PC-3 (cell line): ENCODE data around the gene RNASE13. TPM values are rescaled to one million over a fixed set of nuclear protein-coding genes. Genes with fewer than 3 reads are reported as not detected.
A peak's percentile ranks its signal among the peaks of the same experiment; 100 is the strongest.

ENCODE experiments used
- ATAC-seq: fragments of 200-7000 bp; cut with Tn5 transposase; 2 replicates; pipeline ENCODE4 v1.9.1; 2020; ENCODE audit warnings: mild to moderate bottlenecking, moderate library complexity
- BruUV-seq: library from RNA; stranded (reverse); fragments of 400-500 nt; replicated peaks from 2 replicates; lab custom pipeline; 2021; lab: Mats Ljungman, UMichigan
- CTCF ChIA-PET: fragments of 300-600 bp; sonication (Branson Sonifier 250); formaldehyde crosslinking; loops from one replicate; lab custom pipeline; 2022; ENCODE audit warnings: antibody characterized with exemption; lab: Charles Lee
- POLR2A ChIA-PET: fragments of 300-600 bp; sonication (Branson Sonifier 250); formaldehyde crosslinking; loops from one replicate; lab custom pipeline; 2022; ENCODE audit warnings: antibody characterized with exemption; ENCODE audit not compliant: unreplicated experiment; lab: Charles Lee
- DNase-seq: peaks from one replicate; pipeline ENCODE4 v3.0.0-alpha.2; 2015
- H2AFZ ChIP-seq: fragments of 300-600 bp; sonication (generic); 2 replicates; pipeline ENCODE4 v1.6.0; 2016; ENCODE audit warnings: antibody characterized with exemption, low read length
- H3F3A ChIP-seq: fragments of 300-600 bp; sonication (generic); one replicate; pipeline ENCODE4 v1.6.0; 2017; ENCODE audit warnings: antibody characterized with exemption, low read length, control low read depth, mild to moderate bottlenecking; ENCODE audit not compliant: unreplicated experiment
- H3K27ac ChIP-seq: fragments of 300-600 bp; sonication (generic); 2 replicates; pipeline ENCODE4 v1.5.1; 2016; ENCODE audit warnings: mild to moderate bottlenecking, low read length
- H3K27me3 ChIP-seq: fragments of 300-600 bp; sonication (generic); 2 replicates; pipeline ENCODE4 v1.6.1; 2016; ENCODE audit warnings: low read length, mixed read lengths
- H3K36me3 ChIP-seq: fragments of 300-600 bp; sonication (generic); 2 replicates; pipeline ENCODE4 v1.6.1; 2016; ENCODE audit warnings: low read depth, mixed run types, low read length, mixed read lengths
- H3K4me1 ChIP-seq: fragments of 300-600 bp; sonication (generic); 2 replicates; pipeline ENCODE4 v1.5.1; 2016; ENCODE audit warnings: low read length; ENCODE audit not compliant: insufficient read depth
- H3K4me2 ChIP-seq: fragments of 300-600 bp; sonication (generic); 2 replicates; pipeline ENCODE4 v1.6.0; 2016; ENCODE audit warnings: low read length
- H3K4me3 ChIP-seq: fragments of 300-600 bp; sonication (generic); 2 replicates; pipeline ENCODE4 v1.5.1; 2016; ENCODE audit warnings: mild to moderate bottlenecking, low read length, mixed read lengths
- H3K79me2 ChIP-seq: fragments of 300-600 bp; sonication (generic); 2 replicates; pipeline ENCODE4 v1.6.1; 2017; ENCODE audit warnings: low read length, mixed read lengths
- H3K9ac ChIP-seq: fragments of 300-600 bp; sonication (generic); 2 replicates; pipeline ENCODE4 v1.6.0; 2016; ENCODE audit warnings: mild to moderate bottlenecking, low read length
- H3K9me2 ChIP-seq: fragments of 300-600 bp; sonication (generic); replicated peaks from 2 replicates; pipeline ENCODE4 v1.6.1; 2016; ENCODE audit warnings: mixed run types, low read length, mixed read lengths
- H3K9me3 ChIP-seq: fragments of 300-600 bp; sonication (generic); 2 replicates; pipeline ENCODE4 v1.6.1; 2016; ENCODE audit warnings: low read length, mixed read lengths
- H4K20me1 ChIP-seq: fragments of 300-600 bp; sonication (generic); 2 replicates; pipeline ENCODE4 v1.6.1; 2016; ENCODE audit warnings: low read length, mixed read lengths
- CTCF ChIP-seq: fragments of 300-600 bp; sonication (generic); conservative IDR thresholded peaks from 2 replicates; pipeline ENCODE4 v1.5.1; 2017; ENCODE audit warnings: antibody characterized with exemption, low read depth, mild to moderate bottlenecking, low read length
- EZH2 ChIP-seq: fragments of 300-600 bp; sonication (generic); IDR thresholded peaks from one replicate; pipeline ENCODE4 v1.6.1; 2017; ENCODE audit warnings: antibody characterized with exemption, mild to moderate bottlenecking, low read length; ENCODE audit not compliant: unreplicated experiment
- EZH2phosphoT487 ChIP-seq: fragments of 300-600 bp; sonication (generic); IDR thresholded peaks from 2 replicates; pipeline ENCODE4 v1.6.1; 2018; ENCODE audit warnings: mild to moderate bottlenecking, antibody characterized with exemption, low read length, borderline replicate concordance
- intact Hi-C: fragments of 100-400 bp; cut with micrococcal nuclease; formaldehyde crosslinking; loops from 2 replicates; pipeline ENCODE4 v1.9.0; 2023
- total RNA-seq: library from RNA; depleted of rRNA; stranded (reverse); fragments of >200 nt; gene quantifications from 2 replicates; pipeline ENCODE4 v1.2.3, GENCODE V29; 2014

Gene RNASE13
- total RNA-seq, 1 experiment from 2014 or later = not detected

DNA sequence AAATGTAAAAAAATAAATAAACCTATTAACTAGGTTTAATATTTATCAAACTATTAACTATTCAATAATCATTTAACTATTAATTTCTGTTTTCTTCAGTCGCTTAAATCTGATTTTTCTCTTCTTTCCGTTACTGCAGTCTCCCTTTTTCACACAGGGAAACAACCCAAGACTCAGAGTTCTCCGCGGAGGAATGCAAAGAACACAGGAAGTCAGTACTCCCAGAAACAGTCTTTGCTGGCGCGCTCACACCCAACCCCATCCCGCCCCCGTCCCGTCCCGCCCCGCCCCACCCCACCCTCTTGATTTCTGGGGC, 45.2 kb downstream of the RNASE13 start:
- Histone ChIP-seq H3K9me3 (no peaks in the 10 kb centered on the region), H3K27me3 (no peaks in the 10 kb centered on the region), H2AFZ (0 out of 2 replicates have a peak overlapping the region, but pooled peaks have one; percentile 16), H3K9ac (peak overlapping the region; percentile 47; the same call in 1 of the 2 replicates), H3F3A (peaks cover 4% of the 10 kb centered on the region), H3K4me1 (peaks cover 42% of the 10 kb centered on the region), H4K20me1 (peaks cover 4% of the 10 kb centered on the region; the same call in 1 of the 2 replicates), H3K4me3 (peak overlapping the region; percentile 92), H3K4me2 (peak overlapping the region; percentile 83), H3K9me2 (no peaks in the 10 kb centered on the region; the same call in 1 of the 2 replicates), H3K79me2 (peaks cover 29% of the 10 kb centered on the region), H3K27ac (peak overlapping the region; percentile 21; the same call in 1 of the 2 replicates), H3K36me3 (peaks cover 23% of the 10 kb centered on the region)
- BruUV-seq = no TSS peak
- ATAC-seq (no peak), DNase-seq (no peak)
- POLR2A ChIA-PET = no interaction called here
- intact Hi-C loops = loop anchor here (1.0 kb wide), 1 partner anchor 18 kb away; no protein-coding TSS in a partner anchor
- CTCF ChIA-PET = no interaction called here
- TF ChIP-seq EZH2phosphoT487 (no peak), EZH2 (no peak), CTCF (no peak)

DNA sequence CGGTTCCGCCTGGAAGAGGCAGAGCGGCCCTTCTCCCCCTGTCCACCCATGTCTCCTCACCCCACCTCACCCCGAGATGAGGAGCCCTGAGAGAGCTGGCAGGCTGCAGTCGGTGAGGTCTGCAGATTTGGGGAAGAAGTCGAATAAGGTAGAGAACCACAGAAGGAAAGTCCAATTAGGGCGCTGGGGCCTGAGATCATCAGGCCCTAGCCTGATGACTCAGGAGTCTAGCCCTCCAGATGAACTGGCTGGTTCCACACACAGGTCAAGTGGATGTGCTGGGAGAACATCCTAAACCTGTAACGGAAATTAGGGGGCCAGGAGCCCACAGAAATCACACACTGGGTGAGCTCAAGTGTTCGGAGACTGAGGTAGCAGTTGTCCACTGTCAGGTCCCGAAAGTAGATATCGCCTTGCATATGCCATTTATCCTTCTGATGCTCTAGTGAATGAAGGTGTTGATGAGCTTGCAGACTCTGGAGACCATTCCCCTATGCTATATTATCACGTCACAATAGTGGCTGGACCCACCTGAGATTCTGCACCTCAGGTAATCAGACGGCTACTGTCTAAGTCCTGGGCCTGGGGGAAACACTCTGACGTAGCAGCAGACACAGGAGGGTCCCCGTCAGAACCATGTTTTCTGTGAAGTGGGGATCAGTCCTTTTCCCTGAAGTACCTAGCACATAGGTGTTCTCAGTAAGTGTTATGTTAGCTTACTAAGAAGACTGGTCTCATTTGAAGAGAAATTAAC, 45.7 kb downstream of the RNASE13 start:
- peaks cover 4% of the 10 kb centered on the region; the same call in 1 of the 2 replicates for H4K20me1 ChIP-seq
- peak overlapping the region; percentile 47; the same call in 1 of the 2 replicates for H3K9ac ChIP-seq
- peaks cover 42% of the 10 kb centered on the region for H3K4me1 ChIP-seq
- POLR2A ChIA-PET = no interaction called here
- CTCF ChIA-PET = interaction anchor here (0.6 to 0.9 kb wide), 2 partner anchors 18 to 152 kb away, joined by 3 to 4 read pairs; no protein-coding TSS in a partner anchor
- ATAC-seq (no peak), DNase-seq (no peak)
- TSS peak; percentile 97 for BruUV-seq
- 0 out of 2 replicates have a peak overlapping the region, but pooled peaks have one; percentile 16 for H2AFZ ChIP-seq
- peaks cover 4% of the 10 kb centered on the region for H3F3A ChIP-seq
- H3K9me3 ChIP-seq = no peaks in the 10 kb centered on the region
- peak overlapping the region; percentile 83 for H3K4me2 ChIP-seq
- H3K4me3 ChIP-seq = peak overlapping the region; percentile 92
- no peaks in the 10 kb centered on the region for H3K27me3 ChIP-seq
- intact Hi-C loops = loop anchor here (1.0 kb wide), 1 partner anchor 18 kb away; no protein-coding TSS in a partner anchor
- peaks cover 29% of the 10 kb centered on the region for H3K79me2 ChIP-seq
- no peak for TF ChIP-seq EZH2phosphoT487
- TF ChIP-seq EZH2 = no peak
- TF ChIP-seq CTCF = no peak
- H3K27ac ChIP-seq = peak overlapping the region; percentile 21; the same call in 1 of the 2 replicates
- peaks cover 18% of the 10 kb centered on the region for H3K36me3 ChIP-seq
- no peaks in the 10 kb centered on the region; the same call in 1 of the 2 replicates for H3K9me2 ChIP-seq
